WI38 (cell line): ENCODE results near the gene ESR1.
A peak's percentile ranks its signal among the peaks of the same experiment; 100 is the strongest.

Experiments
- H3K4me3 ChIP-seq: 2 replicates; pipeline ENCODE4 v1.5.1; 2011; ENCODE audit warnings: low read depth, mild to moderate bottlenecking, control low read depth, low read length
- CTCF ChIP-seq: IDR thresholded peaks from 2 replicates; pipeline ENCODE4 v1.5.1; 2012; ENCODE audit warnings: low read depth, mild to moderate bottlenecking, control low read depth, low read length

Gene ESR1

DNA sequence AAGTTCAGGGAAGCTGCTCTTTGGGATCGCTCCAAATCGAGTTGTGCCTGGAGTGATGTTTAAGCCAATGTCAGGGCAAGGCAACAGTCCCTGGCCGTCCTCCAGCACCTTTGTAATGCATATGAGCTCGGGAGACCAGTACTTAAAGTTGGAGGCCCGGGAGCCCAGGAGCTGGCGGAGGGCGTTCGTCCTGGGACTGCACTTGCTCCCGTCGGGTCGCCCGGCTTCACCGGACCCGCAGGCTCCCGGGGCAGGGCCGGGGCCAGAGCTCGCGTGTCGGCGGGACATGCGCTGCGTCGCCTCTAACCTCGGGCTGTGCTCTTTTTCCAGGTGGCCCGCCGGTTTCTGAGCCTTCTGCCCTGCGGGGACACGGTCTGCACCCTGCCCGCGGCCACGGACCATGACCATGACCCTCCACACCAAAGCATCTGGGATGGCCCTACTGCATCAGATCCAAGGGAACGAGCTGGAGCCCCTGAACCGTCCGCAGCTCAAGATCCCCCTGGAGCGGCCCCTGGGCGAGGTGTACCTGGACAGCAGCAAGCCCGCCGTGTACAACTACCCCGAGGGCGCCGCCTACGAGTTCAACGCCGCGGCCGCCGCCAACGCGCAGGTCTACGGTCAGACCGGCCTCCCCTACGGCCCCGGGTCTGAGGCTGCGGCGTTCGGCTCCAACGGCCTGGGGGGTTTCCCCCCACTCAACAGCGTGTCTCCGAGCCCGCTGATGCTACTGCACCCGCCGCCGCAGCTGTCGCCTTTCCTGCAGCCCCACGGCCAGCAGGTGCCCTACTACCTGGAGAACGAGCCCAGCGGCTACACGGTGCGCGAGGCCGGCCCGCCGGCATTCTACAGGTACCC, at the start of gene ESR1:
Gene ESR1, plus strand, starts transcription at position 170 of the 858 bp plus-strand sequence. Its CDS starts 231 bp downstream, at position 401.
- no peak for TF ChIP-seq CTCF
- no peak within 1 kb of the TSS for H3K4me3 ChIP-seq

DNA sequence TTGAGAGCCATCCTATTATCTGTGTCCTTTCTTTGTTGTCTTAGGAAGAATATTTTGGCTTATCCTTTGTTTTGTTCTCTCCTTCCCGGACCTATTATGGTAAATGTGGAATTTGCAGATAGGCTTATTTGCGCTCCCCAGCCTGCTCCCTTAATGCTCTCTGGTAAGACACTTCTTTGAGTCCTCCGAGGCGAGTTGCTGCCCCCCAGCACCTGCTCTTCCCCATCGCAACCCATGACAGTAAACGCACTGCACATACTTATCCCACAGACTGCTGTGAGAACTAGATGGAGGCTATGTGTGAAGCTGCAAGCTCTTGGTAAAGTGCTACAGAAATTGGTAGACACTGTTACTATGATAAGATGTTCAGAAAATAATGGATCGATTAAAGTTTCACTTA, 47.0 kb upstream of the ESR1 start:
- TF ChIP-seq CTCF: no peak
- H3K4me3 ChIP-seq: no peak overlapping the region

- H3K4me3 ChIP-seq: no peak overlapping the region
Measured at GRCh38 chr6:151761851-151762250, 45.6 kb upstream of the ESR1 start.

GRCh38 chr6:151762817-151763216, 44.7 kb upstream of the ESR1 start:
- no peak for TF ChIP-seq CTCF
- no peak overlapping the region for H3K4me3 ChIP-seq

More at GRCh38 chr6:151761851-151762250, 45.6 kb upstream of the ESR1 start:
- no peak for TF ChIP-seq CTCF

GRCh38 chr6:151763303-151763702, 44.2 kb upstream of the ESR1 start:
- peak; percentile 30; the same call in 1 of the 2 replicates for TF ChIP-seq CTCF
- no peak overlapping the region for H3K4me3 ChIP-seq

DNA sequence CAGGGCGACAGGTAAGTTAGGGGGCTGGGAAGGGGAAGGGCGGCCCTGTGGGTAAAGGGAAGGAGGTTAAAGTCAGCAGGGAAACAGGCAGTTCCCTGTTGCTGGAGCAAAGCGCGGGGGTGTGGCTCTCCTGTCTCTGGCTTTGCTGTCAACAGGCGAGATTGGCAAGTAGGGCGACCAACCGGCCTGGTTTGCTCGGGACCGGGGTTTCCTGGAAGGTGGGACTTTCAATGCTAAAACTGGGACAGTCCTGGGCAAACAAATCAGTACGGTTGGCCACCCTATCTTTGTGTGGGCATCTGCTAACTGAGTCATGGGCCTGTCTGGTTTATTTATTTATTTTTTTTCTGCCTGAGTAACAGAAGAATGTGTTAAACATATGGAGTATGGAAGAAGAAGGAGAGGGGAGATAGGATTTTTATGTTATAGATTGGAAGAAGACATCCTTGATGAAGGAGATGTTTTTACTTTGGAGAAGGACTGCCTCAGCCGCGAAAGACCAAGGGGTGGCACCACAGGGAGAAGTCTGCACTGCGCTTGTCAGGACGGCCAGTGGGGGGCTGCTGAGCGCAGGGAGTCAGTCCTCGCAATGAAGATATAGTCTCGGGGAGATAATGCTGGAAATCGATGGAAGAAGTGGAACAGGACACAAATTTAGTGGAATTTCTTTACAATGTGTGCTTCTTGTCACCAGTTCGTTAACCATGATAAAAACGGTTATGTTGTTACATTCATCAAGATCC, 43.4 kb upstream of the ESR1 start:
- H3K4me3 ChIP-seq: peak overlapping the region; percentile 13; the same call in 1 of the 2 replicates
- peak; percentile 83 for TF ChIP-seq CTCF

DNA sequence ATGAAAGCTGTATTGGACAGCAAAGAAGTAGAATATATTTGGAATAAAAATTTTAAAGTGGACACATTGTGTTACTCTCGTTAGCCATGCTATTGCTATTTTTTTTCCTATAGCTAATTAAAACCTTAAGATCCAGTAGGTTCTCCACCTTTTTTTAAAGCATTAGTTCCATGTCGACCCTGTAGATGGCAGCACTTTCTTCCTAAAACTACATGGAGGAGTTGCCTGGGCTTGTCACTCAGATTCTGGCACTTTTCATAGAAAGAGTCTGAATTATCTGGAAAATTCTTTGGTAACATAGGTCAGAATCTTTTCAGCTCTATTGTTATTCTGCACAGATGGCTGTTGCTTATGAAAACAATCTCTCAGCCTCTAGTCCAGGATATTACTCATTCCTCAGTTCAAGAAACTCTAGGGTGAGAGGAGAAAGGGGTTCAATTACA, 42.0 kb upstream of the ESR1 start:
- no peak overlapping the region for H3K4me3 ChIP-seq
- TF ChIP-seq CTCF: peak; percentile 63
